Activated gamma-delta T cell (primary cell): ENCODE data around the gene DENND5B.
"Not testable (repeated sequence)": the region's sequence is repeated elsewhere in the genome, so short reads cannot be mapped to it uniquely, and the experiment has no call there.

ENCODE experiments used
- DNase-seq: peaks from one replicate; lab custom pipeline; 2025; lab: John Stamatoyannopoulos, UW

DENND5B gene

DNA sequence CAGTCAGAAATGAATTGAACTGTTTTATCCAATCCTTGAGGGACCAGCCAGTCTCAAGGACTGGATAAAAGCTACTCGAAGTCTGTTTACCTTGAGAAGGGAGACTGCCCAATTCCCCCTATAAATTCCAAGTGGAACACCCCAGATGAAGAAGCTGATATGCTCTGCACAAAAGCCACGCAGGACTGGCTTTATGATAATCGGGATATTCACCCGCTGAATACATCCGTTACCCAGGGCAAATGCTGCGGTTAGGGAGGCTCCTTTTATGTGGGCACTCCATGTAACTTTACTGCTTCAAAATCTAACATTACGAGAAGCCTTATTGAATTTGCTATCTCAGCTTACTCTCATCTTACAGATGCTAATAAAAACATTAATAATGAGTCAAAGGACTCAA lies 119.1 kb downstream of the DENND5B start:
- no peak for DNase-seq

- no peak for DNase-seq
Observed at GRCh38 chr12:31471051-31471450, 119.9 kb downstream of the DENND5B start.

GRCh38 chr12:31470459-31470858 lies 120.5 kb downstream of the DENND5B start:
- DNase-seq: no peak

GRCh38 chr12:31466768-31467167 lies 124.2 kb downstream of the DENND5B start:
- no peak for DNase-seq

DNA sequence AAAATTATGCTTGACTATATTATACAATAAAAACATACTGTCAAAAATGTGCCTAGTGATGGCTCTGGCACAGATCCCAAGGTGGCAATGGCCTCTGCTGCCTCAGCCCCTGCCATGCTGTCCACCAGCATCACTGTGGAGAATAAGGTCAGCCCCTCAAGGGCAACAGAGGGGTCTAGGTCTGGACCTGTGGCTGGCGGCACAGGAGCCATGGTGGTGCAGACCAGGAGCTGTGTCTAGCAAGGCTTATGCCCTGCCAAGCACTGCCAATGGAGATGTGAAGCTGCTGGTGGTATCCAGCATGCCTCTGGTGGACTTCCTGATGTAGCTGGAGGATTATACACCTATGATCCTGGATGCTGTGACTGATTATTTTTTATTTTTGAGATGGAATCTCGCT lies 125.9 kb downstream of the DENND5B start:
- DNase-seq: no peak

GRCh38 chr12:31460024-31460423 lies 130.9 kb downstream of the DENND5B start:
- DNase-seq: no peak

DNA sequence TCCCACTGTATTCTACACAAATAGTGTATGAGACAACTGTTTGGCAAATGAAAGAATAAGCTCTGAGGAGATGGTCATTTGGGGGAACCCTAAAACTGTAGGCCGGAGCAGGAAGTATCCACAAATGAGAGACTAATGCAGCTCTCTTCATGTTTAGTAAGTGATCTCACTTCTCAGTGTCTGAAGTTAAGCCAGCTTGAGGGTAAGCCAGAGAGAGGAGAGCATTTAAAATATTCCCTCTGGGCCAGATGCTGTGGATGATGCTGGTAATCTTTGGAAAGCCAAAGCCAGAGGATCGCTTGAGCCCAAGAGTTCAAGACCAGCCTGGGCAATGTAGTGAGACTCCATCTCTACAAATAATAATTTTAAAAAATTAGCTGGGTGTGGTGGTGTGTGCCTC lies 134.4 kb downstream of the DENND5B start:
- DNase-seq: no peak

DNA sequence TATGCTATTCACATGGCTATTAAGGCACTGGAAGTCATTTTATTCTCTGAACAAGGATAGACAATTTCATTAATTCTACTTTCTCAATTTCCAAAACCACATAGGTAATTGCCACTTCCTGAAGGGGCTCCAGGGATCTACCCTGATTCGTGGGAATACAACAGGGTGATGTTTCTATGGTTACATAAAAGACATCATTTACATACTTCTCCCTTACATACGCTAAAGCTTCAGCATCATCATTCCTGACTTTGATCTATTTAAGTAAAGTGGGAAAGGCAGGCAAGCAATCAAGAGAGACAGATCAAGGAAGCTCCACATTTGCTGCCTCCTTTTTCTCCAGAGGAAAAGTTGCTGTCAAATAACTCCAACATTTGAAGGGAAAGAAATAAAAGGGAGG lies 146.2 kb downstream of the DENND5B start:
- DNase-seq: no peak

- DNase-seq: no peak
Observed at GRCh38 chr12:31440586-31440985, 150.3 kb downstream of the DENND5B start.

DNA sequence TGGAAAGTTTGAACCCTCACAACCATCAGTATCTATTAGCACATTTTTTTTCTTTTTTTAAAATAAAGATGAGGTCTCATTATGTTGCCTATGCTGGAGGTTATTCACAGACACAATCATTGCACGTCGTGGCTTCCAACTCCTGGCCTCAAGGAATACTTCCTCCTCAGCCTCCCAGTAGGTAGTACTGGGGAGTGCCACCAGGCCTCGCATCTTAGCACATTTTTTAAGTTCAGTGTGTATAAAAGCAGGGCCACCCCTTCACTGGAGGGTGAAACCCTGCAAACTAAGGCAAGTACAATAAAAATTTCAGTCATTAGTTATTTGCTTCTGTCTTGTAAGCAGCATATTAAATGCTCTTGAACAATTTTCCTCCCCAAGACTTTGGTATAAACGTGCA lies 150.8 kb downstream of the DENND5B start:
- no peak for DNase-seq

GRCh38 chr12:31431721-31432240 lies 159.2 kb downstream of the DENND5B start:
- no peak for DNase-seq

- DNase-seq: no peak
Observed at GRCh38 chr12:31423405-31423804, 167.5 kb downstream of the DENND5B start.

DNA sequence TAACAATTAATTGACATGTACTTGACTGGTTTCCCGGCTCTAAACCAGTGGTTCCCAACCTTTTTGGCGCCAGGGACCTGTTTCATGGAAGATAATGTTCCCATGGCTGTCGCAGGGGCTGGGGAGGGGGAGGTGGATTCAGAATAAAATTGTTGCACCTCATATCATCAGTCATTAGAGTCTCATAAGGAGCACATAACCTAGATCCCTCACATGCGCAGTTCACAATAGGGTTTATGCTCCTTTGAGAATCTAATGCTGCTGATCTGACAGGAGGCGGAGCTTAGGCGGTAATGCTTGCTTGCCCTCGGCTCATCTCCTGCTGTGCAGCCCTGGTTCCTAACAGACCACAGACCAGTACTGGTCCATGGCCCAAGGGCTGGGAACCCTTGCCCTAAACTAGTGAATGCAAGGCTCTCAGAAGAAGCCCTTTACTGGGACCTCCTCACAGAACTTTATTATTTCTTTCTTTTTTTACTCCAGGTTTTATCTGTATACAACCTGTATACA lies 178.6 kb downstream of the DENND5B start:
- no peak for DNase-seq

- DNase-seq: no peak
Observed at GRCh38 chr12:31408763-31409162, 182.2 kb downstream of the DENND5B start.

DNA sequence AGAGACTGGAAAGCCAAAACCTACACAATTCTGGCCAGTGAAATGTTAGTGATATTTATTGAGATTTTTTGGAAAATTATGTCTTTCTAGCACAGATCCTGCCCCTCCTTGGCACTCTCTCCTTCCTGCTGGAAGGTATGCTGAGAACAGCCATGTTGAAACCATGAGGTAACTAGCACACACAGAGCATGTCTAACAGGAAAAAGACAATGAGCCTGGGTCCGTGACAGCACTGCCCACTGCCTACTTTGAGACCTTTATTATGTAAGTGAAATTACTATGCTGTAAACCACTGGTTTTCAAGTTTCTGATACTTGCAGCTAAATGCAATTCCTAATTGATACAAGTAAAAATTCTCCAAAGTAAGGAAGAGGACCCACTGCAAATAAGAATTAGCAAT lies 183.4 kb downstream of the DENND5B start:
- DNase-seq: no peak

DNA sequence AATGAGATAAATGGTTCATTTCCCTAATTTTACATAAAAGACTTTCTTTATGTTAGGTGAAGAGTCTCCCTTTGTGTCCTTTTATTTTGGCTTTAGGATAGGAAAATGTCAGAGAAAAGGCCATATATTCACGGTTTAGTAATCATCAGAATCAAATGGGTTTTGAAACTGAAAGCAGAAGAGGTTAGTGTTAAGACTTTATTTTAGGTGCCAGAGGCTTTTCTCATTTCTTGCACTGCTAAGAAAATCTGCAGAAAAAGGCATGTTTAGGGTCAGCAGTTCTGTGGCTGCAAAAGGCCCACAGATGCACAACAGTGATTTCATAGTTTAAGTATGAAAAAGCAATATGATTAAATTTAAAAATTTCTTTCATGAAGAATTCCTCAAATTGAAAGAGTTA lies 184.6 kb downstream of the DENND5B start:
- no peak for DNase-seq

- no peak for DNase-seq
Observed at GRCh38 chr12:31405021-31405420, 185.9 kb downstream of the DENND5B start.

- DNase-seq: not testable (repeated sequence)
Observed at GRCh38 chr12:31403099-31403607, 187.8 kb downstream of the DENND5B start.

DNA sequence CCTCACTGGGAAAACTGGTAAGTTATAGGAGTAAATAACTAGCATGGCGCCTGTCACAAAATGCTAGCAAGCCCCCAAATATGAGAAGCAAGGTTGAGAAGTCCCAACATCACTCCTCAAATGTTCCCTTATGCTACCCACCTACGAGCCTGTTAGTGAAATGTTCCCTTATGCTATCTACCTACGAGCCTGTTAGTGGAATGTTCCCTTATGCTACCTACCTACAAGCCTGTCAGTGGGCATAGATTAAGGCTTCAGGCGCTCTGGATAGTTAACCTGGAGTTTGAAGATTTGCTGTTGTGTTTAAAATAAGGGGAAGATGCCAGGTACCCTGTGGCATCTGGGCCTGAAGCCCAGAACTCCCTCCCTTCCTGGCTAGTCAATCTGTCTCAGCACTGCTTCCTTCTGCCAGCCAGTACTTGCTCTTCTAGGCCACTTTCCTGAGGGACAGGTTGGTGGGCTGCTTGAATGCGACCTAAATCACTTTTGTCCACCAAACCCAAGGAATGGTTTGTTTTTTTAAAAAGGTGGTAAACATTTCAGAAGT lies 197.9 kb downstream of the DENND5B start:
- no peak for DNase-seq

GRCh38 chr12:31390991-31391390 lies 199.9 kb downstream of the DENND5B start:
- no peak for DNase-seq

DNA sequence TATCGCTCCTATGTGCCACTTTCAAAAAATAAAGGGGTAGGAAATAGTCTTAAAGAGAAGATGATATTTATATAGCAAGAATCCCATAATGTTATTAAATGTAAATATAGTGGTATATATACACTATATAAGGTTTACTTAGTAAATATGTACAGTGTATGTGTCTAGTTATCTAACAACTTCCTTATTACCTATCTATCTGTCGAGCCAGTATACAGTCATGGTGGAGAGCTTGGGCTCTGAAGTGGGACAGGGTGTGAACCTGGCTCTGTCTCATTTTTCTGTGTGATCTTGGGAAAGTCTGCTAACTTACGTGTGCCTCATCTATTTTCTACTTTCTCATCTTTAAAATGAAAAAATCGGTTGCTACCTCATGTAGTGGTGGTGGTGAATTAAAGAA lies 202.2 kb downstream of the DENND5B start:
- DNase-seq: no peak

DNA sequence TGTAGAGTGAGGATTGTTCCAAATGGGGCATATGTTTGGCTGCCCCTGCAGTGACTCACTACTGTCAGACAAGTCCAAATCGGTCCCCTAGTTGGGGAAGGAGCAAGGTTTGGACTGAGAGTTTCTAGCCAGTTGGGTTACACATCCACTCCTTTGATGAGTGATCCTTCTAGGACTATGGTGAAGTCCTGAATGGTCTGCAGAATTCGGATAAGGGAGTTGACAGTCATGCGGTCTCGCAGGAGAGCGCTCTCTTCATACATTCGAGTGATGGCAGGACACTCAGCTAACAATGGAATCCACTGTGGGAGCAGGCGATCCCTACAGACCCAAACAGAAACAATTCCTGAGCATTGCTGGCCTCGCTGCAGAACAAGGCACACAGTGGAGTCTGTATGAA lies 203.5 kb downstream of the DENND5B start:
- DNase-seq: no peak

GRCh38 chr12:31387011-31387410 lies 203.9 kb downstream of the DENND5B start:
- no peak for DNase-seq

DNA sequence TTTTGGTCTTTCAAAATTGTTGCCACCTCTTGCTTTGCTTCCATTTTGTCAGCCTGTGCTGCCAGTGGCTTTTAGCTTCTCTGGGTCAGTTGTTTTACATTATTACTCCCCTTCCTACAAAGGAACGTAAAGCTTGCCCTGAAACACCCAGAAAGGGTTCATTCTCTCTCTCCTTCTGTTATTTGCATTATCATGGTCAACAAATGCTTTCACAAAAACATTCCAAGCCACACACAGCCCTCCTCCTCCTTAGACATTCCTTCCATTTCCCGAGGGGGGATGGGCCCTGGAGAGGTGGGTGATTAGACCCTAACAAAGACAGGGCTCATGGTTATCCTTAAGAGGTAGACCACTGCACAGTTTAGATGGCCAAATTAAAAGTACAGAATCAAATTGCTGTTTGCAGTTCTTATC lies 204.6 kb downstream of the DENND5B start:
- DNase-seq: no peak
